ENCODE measurements around the gene CDC40. TPM values are rescaled to one million over a fixed set of nuclear protein-coding genes. Genes with fewer than 3 reads are reported as not detected.

The CDC40 gene
- total RNA-seq, 3 donors from 2014 or later = 17.8 to 27.4 (median 20.3) TPM

- intact Hi-C loops (cut with DNase I; ENCODE audit: low total_unique reads) = no loop called here
- no peaks in the 10 kb centered on the region for H3K4me1 ChIP-seq
- H3K4me3 ChIP-seq = no peak overlapping the region
- H3K9me3 ChIP-seq = no peaks in the 10 kb centered on the region
- DNase-seq (ENCODE audit: low spot score in 2 of 2) = no peak
- no peaks in the 10 kb centered on the region for H3K27me3 ChIP-seq
- TF ChIP-seq POLR2A (IDR thresholded peaks at IDR 0.05) (no peak), CTCF (IDR thresholded peaks at IDR 0.05) (no peak), POLR2AphosphoS5 (IDR thresholded peaks at IDR 0.05) (no peak)
- no peak overlapping the region for H3K27ac ChIP-seq
- H3K36me3 ChIP-seq = no peaks in the 10 kb centered on the region
These were observed 18.3 kb downstream of the CDC40 start for GRCh38 chr6:110198561-110198960.

- intact Hi-C loops (cut with DNase I; ENCODE audit: low total_unique reads) = no loop called here
- DNase-seq (ENCODE audit: low spot score in 2 of 2) = no peak
- Histone ChIP-seq H3K27me3 (no peaks in the 10 kb centered on the region), H3K4me1 (no peaks in the 10 kb centered on the region), H3K27ac (no peak overlapping the region), H3K4me3 (no peak overlapping the region), H3K36me3 (no peaks in the 10 kb centered on the region), H3K9me3 (no peaks in the 10 kb centered on the region)
- no peak for TF ChIP-seq CTCF (IDR thresholded peaks at IDR 0.05)
- no peak for TF ChIP-seq POLR2A (IDR thresholded peaks at IDR 0.05)
- no peak for TF ChIP-seq POLR2AphosphoS5 (IDR thresholded peaks at IDR 0.05)
These were observed 21.1 kb downstream of the CDC40 start for GRCh38 chr6:110201151-110201884.

- no peaks in the 10 kb centered on the region for H3K4me1 ChIP-seq
- H3K9me3 ChIP-seq = no peaks in the 10 kb centered on the region
- DNase-seq (ENCODE audit: low spot score in 2 of 2) = no peak
- intact Hi-C loops (cut with DNase I; ENCODE audit: low total_unique reads) = no loop called here
- no peak overlapping the region for H3K4me3 ChIP-seq
- TF ChIP-seq POLR2AphosphoS5 (IDR thresholded peaks at IDR 0.05) (no peak), POLR2A (IDR thresholded peaks at IDR 0.05) (no peak), CTCF (IDR thresholded peaks at IDR 0.05) (no peak)
- no peak overlapping the region for H3K27ac ChIP-seq
- H3K36me3 ChIP-seq = peaks cover 11% of the 10 kb centered on the region
- H3K27me3 ChIP-seq = no peaks in the 10 kb centered on the region
These were observed 27.4 kb downstream of the CDC40 start for GRCh38 chr6:110207652-110208051.

- no peaks in the 10 kb centered on the region for H3K27me3 ChIP-seq
- no peak overlapping the region for H3K4me3 ChIP-seq
- peaks cover 15% of the 10 kb centered on the region for H3K36me3 ChIP-seq
- no peak overlapping the region for H3K27ac ChIP-seq
- no peak for TF ChIP-seq POLR2AphosphoS5 (IDR thresholded peaks at IDR 0.05)
- TF ChIP-seq POLR2A (IDR thresholded peaks at IDR 0.05) = no peak
- TF ChIP-seq CTCF (IDR thresholded peaks at IDR 0.05) = no peak
- no peak for DNase-seq (ENCODE audit: low spot score in 2 of 2)
- H3K4me1 ChIP-seq = no peaks in the 10 kb centered on the region
- H3K9me3 ChIP-seq = no peaks in the 10 kb centered on the region
- intact Hi-C loops (cut with DNase I; ENCODE audit: low total_unique reads) = no loop called here
These were observed 31.5 kb downstream of the CDC40 start for GRCh38 chr6:110211753-110212152.

- no peak for DNase-seq (ENCODE audit: low spot score in 2 of 2)
- Histone ChIP-seq H3K27ac (no peak overlapping the region), H3K4me1 (no peaks in the 10 kb centered on the region), H3K4me3 (no peak overlapping the region), H3K36me3 (peaks cover 15% of the 10 kb centered on the region), H3K9me3 (no peaks in the 10 kb centered on the region), H3K27me3 (no peaks in the 10 kb centered on the region)
- TF ChIP-seq CTCF (IDR thresholded peaks at IDR 0.05) = no peak
- TF ChIP-seq POLR2A (IDR thresholded peaks at IDR 0.05) = no peak
- TF ChIP-seq POLR2AphosphoS5 (IDR thresholded peaks at IDR 0.05) = no peak
- intact Hi-C loops (cut with DNase I; ENCODE audit: low total_unique reads) = no loop called here
These were observed 34.1 kb downstream of the CDC40 start for GRCh38 chr6:110214338-110214737.
